CD4-positive, alpha-beta T cell treated with Interleukin-17A for 4 hours (primary cell): ENCODE measurements around the gene FLCN.
"Not testable (repeated sequence)": the region's sequence is repeated elsewhere in the genome, so short reads cannot be mapped to it uniquely, and the experiment has no call there.

Experiments used
- DNase-seq: peaks from one replicate; pipeline ENCODE4 v3.0.0-alpha.2; 2020; ENCODE audit warnings: mixed read lengths

Gene FLCN, protein sequence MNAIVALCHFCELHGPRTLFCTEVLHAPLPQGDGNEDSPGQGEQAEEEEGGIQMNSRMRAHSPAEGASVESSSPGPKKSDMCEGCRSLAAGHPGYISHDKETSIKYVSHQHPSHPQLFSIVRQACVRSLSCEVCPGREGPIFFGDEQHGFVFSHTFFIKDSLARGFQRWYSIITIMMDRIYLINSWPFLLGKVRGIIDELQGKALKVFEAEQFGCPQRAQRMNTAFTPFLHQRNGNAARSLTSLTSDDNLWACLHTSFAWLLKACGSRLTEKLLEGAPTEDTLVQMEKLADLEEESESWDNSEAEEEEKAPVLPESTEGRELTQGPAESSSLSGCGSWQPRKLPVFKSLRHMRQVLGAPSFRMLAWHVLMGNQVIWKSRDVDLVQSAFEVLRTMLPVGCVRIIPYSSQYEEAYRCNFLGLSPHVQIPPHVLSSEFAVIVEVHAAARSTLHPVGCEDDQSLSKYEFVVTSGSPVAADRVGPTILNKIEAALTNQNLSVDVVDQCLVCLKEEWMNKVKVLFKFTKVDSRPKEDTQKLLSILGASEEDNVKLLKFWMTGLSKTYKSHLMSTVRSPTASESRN

DNA sequence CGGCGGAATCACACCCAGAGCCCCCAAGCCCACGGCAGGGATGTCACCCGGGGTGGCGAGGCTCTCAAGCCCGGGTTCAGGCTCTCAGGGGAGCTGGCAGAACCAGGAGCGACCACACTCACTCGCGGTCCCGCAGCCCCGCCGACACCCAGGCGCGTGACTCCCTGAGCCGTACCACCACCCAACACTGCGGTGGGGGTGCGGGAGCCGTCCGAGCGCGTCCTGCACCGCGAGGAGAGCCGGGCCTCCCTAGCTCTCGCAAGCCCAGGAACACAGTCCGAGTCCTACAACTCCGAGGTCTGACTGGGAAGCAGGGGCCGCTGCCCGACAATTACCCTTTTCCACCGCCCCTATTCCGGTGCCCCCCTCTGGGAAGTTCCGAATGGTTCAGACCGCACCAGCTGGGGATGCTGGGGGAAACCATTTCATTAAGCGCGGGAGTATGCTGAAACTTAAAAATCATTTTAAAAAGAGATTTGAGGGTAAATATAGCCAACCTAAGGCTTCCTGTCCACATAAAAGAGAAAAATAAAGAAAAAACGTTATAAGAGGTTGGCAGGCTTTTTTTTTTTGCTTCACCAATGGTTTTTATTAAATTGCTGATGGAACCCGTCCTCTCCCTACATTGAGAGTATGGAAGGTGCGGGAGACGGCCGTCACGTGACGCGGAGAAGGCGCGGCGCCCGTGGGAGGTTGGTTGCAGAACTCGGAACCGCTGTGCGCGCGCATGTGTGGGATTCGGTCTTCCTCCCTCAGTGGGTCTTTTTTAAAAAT is at the start of gene FLCN:
FLCN (minus strand) TSS at position 143 of the 774 bp plus-strand sequence. CDS start 9,031 bp downstream, outside the sequence.
- DNase-seq = peak; percentile 93

DNA sequence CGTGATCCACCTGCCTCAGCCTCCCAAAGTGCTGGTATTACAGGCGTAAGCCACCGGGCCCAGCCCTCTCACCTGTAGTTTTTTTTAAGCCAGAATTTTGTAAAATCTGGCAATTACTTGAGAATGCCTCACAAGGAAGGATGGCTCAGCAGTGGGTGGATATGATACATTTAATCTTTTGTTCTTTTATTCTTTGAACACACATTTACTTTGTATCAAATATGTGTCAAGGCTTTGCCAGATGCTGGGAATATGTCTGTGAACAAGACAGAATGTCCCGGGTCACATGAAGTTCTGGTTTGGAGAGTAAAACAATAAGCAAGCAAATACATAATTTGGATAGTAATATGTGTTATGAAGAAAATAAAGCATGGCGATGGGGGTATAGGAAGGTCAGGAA is 49.0 kb upstream of the FLCN start:
- no peak for DNase-seq

DNA sequence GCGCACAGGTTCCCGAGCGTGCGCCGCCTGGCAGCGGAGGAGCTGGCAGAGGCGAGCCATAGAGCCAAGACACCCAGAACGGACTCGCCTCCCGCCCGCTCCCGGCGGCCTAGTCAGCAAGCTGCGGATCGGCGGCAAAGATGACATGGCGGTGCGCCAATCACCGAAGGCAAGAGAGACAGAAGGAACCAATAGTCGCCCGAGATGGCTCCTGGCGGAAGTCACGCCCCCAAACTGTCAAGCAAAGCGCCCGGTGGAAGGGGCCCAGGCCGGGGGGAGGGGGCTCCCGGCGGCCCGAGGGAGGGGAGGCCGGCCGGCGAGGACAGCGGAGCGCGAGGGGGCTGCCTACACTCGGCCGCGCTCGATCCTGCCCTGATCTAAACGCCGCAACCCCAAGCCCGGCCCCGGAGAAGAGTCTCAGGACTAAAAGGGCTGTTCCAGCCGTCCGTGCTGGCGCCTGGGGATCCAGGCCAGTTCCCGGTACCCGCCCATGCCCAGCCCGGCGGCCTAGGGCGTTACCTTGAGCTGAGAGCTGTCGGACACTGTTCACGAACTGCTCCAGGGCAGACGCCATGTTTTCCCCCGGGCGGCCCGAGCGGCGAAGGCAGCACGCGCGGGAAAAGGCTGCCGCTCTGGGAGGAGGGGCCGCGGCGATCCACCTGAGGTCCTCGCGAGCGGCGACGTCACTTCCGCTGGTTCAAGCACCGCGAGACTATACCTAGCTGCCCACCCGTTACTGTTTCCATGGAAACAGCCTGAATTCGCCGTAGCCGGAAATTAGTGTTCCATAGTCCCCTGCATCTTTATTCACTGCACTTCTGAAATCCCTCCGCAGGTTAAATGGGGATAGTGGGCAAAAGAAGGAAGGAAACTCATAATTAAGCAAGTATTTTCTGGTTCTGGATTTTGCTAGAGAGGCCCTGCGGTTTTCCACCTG is 43.9 kb upstream of the FLCN start, which contains the start of gene COPS3:
COPS3 (minus strand) TSS at position 634 of the 937 bp plus-strand sequence; CDS start at position 574, 60 bp downstream.
- DNase-seq = peak; percentile 98

DNA sequence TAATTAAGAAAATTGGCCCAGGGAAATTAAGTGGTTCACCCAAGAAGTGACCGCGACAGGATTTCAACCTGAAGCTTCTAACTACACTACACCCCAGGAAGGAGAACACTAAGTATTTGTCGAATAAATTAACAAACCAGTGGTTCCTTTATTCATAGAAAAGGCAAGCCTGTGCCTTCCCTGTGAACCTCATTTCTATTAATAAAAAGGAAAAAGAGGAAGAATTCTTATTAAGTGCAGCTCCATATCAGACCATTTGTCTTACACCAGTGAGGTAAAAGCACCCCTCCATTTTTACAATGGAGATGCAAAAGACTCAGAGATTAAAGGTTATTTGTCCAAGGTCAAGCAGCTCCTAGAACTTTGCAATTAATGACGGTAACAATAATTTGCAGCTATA is 42.3 kb upstream of the FLCN start:
- DNase-seq = no peak

DNA sequence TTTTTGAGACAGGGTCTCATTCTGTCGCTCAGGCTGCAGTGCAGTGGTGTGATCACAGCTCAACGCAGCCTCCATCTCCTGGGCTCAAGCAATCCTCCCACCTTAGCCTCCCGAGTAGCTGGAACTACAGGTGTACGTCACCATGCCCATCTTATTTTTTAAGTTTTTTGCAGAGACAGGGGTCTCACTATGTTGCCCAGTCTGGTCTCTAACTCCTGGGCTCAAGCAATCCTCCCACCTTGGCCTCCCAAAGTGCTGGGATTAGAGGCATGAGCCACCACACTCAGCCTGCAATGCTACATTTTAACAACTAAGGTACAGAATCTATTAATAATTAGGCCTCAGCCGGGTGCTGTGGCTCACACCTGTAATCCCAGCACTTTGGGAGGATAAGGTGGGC is 40.5 kb upstream of the FLCN start:
- DNase-seq = not testable (repeated sequence)

DNA sequence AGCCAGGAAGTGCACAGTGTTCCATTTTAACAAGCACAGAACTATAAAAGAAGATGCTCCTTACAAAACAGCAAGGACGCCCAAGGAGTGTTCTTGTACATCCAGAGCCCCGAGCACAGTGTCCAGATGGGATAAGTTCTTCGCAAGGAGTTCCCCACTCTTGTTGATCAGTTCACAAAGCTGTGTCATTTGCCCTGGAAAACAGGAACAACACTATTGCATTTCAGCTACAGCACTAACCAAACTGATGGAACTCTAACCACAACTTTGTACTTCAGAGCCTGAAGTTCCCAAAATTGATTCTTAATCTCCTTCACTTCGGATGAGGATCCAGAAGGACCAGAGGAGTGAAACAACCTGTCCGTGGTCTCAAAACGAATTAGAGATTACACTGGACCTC is 39.0 kb upstream of the FLCN start:
- DNase-seq = no peak

DNA sequence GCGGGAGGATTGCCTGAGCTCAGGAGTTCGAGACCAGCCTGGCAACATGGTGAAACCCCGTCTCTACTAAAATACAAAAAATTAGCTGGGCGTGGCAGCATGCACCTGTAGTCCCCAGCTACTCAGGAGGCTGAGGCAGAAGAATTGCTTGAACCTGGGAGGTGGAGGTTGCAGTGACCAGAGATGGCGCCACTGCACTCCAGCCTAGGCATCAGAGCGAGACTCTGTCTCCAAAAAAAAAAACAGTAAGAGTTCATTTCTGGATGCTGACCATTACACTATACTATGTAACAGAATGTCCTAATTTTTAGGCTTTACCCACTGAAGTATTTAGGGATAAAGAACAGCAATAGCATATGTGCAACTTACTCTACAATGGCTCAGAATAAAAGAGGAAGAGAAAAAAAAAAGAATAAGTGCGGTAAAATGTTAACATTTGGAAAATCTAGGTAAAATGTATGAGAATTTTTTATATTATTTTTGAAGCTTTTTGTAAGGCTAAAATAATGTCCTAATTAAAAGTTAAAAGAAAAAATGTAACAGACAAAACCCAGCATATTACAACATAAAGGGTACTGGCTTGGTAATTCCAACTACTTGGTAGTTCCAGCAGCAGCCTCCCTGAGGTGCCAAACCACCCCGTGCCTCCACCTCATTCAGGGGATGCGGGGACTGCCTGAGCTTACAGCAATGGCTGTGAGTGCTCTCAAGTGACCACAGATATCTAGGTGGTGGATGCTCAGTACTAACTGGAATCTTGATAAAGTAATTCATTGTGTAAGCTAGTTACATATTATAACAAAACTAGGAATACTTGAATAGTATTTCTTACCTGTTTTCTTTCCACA is 33.2 kb upstream of the FLCN start:
- peak; percentile 21 for DNase-seq

DNA sequence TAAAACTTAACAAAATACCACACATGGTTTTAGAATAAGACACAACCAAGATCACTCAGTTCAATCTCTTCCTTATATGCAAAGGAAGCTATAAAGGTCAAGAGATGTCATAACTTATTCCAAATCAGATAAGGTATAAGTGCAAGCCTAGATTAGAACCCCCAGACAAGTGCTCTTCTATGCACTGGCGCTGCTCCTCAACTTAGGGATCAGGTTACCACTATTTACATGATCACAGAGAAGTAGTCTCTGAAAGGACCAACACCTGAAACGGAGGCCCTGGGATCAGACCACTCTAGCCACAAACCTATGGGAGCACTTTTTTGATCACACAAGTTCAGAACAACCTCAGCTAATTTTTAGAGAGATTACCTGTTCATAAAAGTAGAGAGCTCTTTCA is 27.5 kb upstream of the FLCN start:
- DNase-seq = no peak

DNA sequence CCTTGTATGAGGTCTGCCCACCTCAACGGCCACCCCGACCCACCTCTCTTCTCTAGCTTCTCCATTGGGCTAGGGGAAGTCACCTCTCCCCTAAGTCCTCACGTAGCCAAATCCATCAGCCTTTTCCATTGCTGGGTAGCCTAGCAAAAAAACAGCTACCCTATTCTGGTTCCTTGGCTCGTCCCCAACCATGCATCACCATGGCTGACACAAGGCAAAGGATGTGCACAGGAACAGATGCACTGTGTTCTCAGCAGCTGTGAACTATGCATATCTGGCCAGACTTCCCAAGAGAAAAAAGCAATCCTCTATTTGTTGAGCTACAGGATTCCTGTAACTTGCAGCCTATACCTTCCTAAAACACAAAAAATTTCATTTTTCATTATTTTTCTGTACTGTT is 22.0 kb upstream of the FLCN start:
- no peak for DNase-seq

DNA sequence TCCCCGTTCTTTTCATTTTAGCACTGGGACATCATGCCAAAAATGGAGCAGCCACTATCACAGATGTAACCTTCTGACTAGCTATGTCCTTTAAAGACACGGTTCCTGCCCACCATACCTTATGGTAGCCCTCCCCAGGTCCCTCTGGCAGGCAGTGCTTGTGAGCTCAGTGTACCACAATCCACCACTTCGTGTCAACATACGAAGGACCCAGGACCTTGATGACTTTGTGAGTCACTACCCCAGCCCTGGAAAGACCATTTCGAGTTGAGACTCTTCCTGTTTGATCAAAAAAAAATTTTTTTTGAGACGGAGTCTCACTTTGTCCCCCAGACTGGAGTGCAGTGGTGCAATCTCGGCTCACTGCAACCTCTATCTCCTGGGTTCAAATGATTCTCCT is 21.0 kb upstream of the FLCN start:
- no peak for DNase-seq

DNA sequence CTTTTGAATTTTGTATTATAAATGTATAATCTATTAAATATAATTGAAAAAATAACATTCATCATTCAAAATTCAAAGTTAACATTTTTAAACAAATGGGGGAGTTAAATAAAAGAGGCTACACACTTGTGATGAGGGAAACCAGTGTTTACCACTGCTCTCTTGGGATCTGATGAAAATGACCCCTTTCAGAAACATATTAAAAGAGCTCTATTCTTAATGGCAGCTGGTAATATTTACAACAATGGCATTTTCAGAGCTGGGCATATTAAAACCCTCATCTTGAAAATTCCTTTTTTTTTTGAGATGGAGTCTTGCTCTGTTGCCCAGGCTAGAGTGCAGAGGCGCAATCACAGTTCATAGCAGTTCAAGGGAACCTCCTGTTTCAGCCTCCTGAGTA is 19.3 kb upstream of the FLCN start:
- DNase-seq = no peak

DNA sequence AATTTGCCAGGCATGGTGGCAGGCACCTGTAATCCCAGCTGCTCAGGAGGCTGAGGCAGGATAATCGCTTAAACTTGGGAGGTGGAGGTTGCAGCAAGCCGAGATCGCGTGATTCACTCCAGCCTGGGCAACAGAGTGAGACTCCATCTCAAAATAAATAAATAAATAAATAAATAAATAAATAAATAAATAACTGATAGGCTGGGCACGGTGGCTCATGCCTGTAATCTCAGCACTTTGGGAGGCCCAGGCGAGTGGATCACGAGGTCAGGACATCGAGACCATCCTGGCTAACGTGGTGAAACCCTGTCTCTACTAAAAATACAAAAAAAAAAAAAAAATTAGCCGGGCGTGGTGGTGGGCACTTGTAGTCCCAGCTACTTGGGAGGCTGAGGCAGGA is 18.7 kb upstream of the FLCN start:
- not testable (repeated sequence) for DNase-seq

DNA sequence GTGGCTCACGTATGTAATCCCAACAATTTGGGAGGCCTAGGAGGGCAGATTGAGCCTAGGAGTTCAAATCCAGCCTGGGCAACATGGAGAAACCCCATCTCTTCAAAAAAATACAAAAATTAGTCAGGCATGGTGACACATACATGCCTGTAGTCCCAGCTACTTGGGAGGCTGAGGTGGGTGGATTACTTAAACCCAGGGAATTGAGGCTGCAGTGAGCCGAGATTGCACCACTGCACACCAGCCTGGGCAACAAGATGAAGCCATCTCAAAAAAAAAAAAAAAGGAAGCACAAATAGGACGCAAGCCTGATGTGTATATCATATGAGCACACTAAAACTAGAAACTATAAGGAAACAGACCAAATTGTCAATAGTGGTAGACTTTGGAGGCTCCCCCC is 17.1 kb upstream of the FLCN start:
- DNase-seq = no peak

DNA sequence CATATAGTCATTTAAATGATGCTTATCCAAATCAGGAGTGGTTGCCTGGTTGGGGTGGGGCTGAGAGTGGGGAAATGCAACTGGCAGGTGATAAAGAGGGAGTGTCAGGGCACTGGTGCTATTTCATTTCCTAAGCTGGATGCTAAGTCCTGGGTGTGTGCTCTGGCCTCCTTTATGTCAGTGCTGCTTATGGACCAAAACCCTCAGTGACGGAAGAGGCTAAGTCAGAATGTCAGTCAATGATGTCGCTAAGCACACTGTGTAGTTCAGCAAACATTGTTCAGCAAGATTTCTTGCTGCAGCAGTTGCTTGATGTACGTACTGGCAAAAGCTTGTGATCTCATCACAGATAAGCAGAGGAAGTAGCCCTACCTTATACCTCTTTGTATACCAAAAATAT is 16.4 kb upstream of the FLCN start:
- no peak for DNase-seq

DNA sequence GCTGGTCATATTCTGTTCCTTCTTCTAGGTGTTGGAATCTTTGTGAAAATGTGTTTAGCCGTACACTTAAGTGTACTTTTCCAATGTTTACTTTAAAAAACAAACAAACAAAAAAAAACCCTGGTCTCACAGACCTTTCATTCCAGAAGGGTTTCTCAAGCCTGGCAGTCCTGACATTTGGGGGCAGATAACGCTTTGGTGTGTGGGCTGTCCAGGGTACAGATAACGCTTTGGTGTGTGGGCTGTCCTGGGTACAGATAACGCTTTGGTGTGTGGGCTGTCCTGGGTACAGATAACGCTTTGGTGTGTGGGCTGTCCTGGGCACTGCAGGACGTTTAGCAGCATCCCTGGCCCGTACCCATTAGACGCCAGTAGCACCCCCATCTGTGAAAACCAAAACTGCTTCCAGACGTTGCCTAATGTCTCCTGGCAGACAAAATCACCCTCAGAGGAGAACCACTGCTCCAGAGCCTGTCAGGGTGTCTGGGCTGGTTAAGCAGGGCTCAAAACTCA is 15.2 kb upstream of the FLCN start:
- DNase-seq = no peak

DNA sequence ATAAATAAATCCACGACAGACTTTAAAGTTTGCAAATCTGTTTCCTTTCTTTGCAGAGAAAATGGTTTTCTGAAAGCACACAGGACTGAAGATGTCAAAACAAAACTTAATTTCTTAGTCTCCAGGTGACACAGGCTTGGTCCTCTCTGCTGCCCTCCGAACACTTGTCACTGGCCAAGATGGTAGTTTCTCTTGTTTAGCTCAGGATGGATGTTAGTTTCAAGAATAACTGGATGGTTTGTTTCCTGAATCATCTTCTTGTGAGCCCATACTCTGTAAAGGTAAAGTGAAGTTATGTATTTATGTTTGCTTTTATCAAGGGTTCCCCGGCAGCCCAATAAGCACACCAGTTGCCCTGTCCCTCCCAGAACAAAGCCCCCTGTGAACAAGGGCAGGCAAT is 9.9 kb upstream of the FLCN start:
- DNase-seq = no peak

DNA sequence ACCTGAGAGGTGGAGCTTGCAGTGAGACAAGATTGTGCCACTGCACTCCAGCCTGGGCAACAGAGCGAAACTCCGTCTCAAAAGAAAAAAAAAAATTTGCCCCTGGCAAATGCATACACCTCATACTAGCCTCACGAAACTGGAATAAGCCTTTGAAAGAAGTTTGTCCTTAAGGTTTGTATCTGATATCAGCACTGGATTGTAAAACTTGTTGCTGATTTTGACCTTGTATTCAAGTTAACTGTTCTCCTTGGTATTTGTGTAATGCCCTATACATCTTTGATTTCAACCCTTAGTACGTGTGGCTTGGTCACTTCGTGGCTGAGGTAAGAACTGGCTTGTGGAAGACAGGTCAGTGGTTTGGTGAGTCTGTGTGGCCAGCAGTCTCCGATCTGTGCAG is 6.2 kb upstream of the FLCN start:
- no peak for DNase-seq

DNA sequence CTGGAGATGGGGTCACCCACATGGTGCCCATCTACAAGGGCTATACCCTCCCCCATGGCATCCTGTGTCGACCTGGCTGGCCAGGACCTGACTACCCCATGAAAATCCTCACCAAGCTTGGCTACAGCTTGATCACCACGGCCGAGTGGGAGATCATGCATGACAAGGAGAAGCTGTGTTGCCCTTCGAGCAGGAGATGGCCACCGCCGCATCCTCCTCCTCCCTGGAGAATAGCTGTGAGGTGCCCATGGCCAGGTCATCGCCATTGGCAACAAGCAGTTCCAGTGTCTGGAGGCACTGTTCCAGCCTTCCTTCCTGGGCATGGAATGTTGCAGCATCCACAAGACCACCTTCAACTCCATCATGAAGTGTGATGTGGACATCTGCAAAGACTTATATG is 5.3 kb upstream of the FLCN start:
- DNase-seq = no peak

DNA sequence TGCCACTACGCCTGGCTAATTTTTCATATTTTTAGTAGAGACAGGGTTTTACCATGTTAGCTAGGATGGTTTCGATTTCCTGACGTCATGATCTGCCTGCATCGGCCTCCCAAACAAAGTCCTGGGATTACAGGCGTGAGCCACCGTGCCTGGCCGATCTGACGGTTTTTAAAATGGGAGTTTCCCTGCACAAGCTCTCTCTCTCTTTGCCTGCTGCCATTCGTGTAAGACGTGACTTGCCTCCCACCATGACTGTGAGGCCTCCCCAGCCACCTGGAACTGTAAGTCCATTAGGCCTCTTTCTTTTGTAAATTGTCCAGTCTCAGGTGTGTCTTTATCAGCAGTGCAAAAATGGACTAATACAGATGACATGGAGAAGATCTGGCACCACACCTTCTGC is 4.7 kb upstream of the FLCN start:
- no peak for DNase-seq

DNA sequence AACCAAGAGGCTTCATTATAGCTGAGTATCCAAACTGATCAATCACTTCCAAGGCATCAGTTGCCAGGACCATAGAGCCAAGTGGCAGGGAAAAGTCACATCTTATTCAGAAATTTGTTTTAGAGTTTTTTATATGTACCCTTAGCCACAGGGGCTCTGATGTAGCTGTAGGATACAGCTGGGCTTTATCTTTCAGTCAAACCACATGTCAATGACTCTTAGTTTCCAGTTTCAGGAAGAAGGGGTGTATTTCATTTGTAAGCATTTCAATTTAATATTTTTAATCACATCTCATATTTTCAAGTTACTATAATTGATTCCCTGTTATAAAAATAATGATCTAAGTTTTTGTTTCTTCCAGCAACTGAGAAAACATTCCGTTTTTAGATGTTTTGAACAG is 2.9 kb upstream of the FLCN start:
- DNase-seq = no peak

DNA sequence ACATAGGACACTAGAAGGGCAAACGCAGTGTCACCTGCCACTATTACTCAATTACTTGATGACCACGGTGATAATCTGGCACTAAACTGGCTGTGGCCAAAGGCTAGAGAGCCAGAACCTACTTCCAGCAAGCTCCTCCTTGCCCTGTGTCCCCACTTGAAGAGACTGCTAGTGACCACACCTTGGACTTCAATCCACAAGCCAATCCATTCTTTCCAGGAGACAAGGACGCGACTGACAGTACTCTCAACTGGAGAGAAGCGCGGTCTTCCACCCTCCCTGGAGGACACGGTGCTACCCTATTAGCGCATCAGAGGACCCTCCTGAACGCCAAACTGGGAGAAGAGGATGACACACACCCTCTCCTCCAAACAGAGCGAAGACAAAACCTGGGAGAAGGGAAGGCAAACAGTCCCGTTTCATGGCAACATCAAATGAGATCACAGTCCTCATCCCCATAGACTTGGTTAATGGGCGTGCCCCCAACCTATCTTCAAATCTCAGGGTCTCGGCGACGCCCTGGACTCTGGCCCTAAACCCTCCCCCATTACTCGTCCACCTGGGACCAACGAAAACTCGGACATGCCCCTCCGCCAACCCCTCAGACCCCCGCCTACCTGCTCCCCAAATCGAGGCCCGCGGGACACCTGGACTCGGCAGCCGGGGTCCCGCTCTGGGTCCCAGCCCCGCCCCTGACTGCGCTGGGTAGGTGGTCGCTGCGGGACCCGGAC is 508 bp downstream of the FLCN start:
- peak; percentile 10 for DNase-seq
